ENCODE measurements around the gene RTN4R. TPM values are rescaled to one million over a fixed set of nuclear protein-coding genes. Genes with fewer than 3 reads are reported as not detected.

The RTN4R gene
- total and polyA plus RNA-seq, 7 donors: 0.36 to 4.3 (median 0.83) TPM; not detected in 2

DNA sequence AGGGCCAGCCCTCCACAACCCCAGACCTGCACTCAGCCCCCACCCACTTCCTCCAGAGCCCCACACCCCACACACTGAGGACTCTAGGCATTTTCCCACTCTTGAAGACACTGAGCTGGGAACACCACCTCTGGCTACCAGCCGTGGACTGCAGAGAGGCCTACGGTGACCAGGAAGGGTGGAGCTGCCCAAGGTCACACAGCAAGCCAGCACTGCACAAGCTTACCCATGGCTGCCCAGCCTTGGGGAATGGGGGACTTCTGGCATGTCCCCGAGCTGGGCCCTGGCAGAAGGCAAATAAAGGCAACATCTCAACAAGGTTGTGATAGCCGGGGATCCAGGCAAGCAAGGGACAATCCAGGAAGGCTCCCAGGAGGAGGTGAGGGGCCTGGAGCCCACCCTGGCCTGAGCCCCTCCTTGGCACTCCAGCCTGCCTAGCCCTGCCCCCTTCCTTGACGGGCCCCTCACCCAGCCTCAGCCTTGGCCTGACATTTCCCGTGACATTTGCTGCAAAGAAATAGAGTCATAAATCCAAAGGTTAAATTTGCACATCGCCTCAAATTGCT, 5.5 kb downstream of the RTN4R start:
- no peak for DNase-seq
- H3K27me3 ChIP-seq: peaks cover 0 to 9% (median 9%) of the 10 kb centered on the region in 3 donors
- intact Hi-C loops (cut with DNase I): no loop called here

DNA sequence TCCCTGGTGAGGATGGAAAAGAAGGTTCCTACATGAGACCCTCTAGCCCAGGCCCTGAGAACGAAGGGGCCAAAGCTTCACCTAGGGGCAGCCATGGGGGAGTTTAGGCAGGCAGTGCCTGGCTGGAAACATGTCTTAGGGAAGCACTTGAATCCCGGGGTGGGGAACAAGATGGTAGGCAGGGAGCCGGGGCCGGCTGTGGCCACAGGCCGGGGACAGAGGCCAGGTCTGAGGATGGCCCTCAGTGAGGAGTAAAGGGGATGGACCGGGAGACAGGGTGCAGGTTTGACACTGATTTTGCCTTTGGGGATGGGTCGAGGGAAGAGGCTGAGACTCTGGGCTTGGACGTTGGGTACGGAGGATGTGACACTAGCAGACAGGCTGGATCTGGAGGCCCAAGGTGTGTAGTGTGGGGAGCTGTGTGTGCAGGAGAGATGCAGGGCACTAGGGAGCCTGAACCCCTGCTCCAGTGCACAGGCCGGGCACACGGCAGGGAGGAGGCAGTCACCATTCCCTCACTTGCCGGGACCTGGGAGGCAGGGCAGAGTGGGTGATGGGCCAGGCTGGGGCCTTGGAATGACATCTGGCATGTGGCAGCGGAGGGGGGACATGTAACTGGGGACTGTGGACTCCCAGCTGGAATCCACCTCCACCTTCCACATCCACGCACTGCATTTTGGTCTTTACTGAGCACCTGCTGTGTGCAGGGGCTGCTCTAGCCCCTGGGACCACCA, 6.1 kb downstream of the RTN4R start:
- intact Hi-C loops (cut with DNase I): no loop called here

More for the DNA sequence above, 5.5 kb downstream of the RTN4R start:
- Histone ChIP-seq H3K36me3 (no peaks in the 10 kb centered on the region), H3K27ac (no peak overlapping the region), H3K9me3 (no peaks in the 10 kb centered on the region), H3K4me3 (no peak overlapping the region), H3K4me1 (peaks cover 0 to 6% (median 5%) of the 10 kb centered on the region in 4 donors)
- 46 to 80% methylated on average over 7 of the region's 7 CpGs for WGBS, 2 donors
- TF ChIP-seq POLR2AphosphoS5 (IDR thresholded peaks at IDR 0.05) (no peak), POLR2A (IDR thresholded peaks at IDR 0.05) (no peak), EP300 (IDR thresholded peaks at IDR 0.05) (no peak)
- TF ChIP-seq, protein P1, sequence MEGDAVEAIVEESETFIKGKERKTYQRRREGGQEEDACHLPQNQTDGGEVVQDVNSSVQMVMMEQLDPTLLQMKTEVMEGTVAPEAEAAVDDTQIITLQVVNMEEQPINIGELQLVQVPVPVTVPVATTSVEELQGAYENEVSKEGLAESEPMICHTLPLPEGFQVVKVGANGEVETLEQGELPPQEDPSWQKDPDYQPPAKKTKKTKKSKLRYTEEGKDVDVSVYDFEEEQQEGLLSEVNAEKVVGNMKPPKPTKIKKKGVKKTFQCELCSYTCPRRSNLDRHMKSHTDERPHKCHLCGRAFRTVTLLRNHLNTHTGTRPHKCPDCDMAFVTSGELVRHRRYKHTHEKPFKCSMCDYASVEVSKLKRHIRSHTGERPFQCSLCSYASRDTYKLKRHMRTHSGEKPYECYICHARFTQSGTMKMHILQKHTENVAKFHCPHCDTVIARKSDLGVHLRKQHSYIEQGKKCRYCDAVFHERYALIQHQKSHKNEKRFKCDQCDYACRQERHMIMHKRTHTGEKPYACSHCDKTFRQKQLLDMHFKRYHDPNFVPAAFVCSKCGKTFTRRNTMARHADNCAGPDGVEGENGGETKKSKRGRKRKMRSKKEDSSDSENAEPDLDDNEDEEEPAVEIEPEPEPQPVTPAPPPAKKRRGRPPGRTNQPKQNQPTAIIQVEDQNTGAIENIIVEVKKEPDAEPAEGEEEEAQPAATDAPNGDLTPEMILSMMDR (IDR thresholded peaks at IDR 0.05): no peak

DNA sequence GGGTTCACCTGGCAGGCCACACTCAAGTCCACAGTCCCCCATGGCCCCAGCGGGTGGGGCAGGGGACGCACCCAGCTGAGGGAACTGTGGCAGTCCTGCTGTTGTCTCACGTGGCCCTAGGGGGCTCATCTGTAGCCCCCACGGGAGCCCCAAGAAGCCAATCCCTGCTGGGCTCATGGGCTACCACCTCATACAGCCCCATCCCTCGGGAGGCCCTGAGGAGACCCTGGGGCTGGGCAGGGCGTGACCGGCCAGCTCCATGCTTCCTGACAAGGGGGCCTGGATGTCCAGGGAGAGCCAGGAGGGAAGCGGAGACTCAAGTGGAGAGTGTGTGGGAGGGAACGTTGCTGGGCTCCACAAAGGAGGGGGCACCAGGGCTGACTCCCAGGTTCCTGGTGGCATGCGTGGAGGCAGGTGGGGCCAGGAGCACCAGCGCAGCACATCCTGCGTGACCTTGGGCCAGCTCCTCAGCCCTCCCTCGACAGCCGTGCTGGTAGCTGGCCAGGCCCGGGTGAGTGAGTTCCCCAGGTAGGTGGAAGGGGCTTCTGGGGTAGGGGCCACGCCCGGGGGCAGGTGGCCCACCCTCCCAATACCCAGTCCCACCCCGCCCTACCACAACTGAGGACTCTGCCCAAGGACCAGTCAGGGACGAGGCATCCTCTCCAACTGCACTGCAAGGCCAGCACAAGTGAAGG, 7.9 kb downstream of the RTN4R start:
- 78 to 86% methylated on average over 19 of the region's 19 CpGs for WGBS, 2 donors
- no peak overlapping the region for H3K27ac ChIP-seq
- H3K27me3 ChIP-seq: no peaks in the 10 kb centered on the region
- no peaks in the 10 kb centered on the region for H3K36me3 ChIP-seq
- intact Hi-C loops (cut with DNase I): no loop called here
- DNase-seq: no peak
- no peaks in the 10 kb centered on the region for H3K4me1 ChIP-seq
- TF ChIP-seq POLR2AphosphoS5 (IDR thresholded peaks at IDR 0.05): no peak
- TF ChIP-seq EP300 (IDR thresholded peaks at IDR 0.05): no peak
- TF ChIP-seq, protein P1 (IDR thresholded peaks at IDR 0.05): no peak
- TF ChIP-seq POLR2A (IDR thresholded peaks at IDR 0.05): no peak
- no peaks in the 10 kb centered on the region for H3K9me3 ChIP-seq
- H3K4me3 ChIP-seq: no peak overlapping the region

More for the DNA sequence above, 6.1 kb downstream of the RTN4R start:
- Histone ChIP-seq H3K9me3 (no peaks in the 10 kb centered on the region), H3K4me1 (no peaks in the 10 kb centered on the region), H3K4me3 (no peak overlapping the region), H3K27me3 (peaks cover 0 to 2% (median 2%) of the 10 kb centered on the region in 3 donors), H3K27ac (no peak overlapping the region), H3K36me3 (no peaks in the 10 kb centered on the region)
- no peak for TF ChIP-seq POLR2A (IDR thresholded peaks at IDR 0.05)
- TF ChIP-seq, protein P1 (IDR thresholded peaks at IDR 0.05): no peak
- no peak for TF ChIP-seq EP300 (IDR thresholded peaks at IDR 0.05)
- TF ChIP-seq POLR2AphosphoS5 (IDR thresholded peaks at IDR 0.05): no peak
- WGBS, 2 donors: 87 to 92% methylated on average over 14 of the region's 14 CpGs
- DNase-seq: no peak

DNA sequence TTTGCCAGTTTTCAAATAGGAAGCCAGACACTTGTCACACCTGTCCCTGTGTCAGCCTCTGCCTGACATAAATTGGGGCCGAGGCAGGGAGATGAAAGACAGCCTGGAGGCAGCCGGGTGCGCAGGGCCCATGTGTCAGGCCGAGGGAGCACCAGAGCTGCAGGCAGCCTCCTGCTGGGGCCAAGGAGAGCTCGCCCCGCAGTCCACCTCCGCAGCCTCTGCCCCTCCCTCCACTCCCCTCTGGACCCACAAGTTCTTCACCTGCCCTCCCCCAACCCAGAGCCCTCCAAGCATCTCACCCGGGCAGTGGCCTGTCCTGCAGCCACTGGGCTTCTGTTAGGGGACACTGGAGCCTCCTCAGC, 8.8 kb downstream of the RTN4R start:
- WGBS, 2 donors: 89 to 90% methylated on average over 8 of the region's 8 CpGs
- intact Hi-C loops (cut with DNase I): no loop called here
- Histone ChIP-seq H3K27ac (no peak overlapping the region), H3K4me1 (no peaks in the 10 kb centered on the region), H3K27me3 (no peaks in the 10 kb centered on the region), H3K4me3 (no peak overlapping the region), H3K36me3 (no peaks in the 10 kb centered on the region), H3K9me3 (no peaks in the 10 kb centered on the region)
- DNase-seq: no peak
- TF ChIP-seq POLR2AphosphoS5 (IDR thresholded peaks at IDR 0.05) (no peak), POLR2A (IDR thresholded peaks at IDR 0.05) (no peak), EP300 (IDR thresholded peaks at IDR 0.05) (no peak)
- TF ChIP-seq, protein P1 (IDR thresholded peaks at IDR 0.05): no peak
